ENCODE data around the gene NID1.
"Not testable (repeated sequence)": the region's sequence is repeated elsewhere in the genome, so short reads cannot be mapped to it uniquely, and the experiment has no call there.

NID1 gene

GRCh38 chr1:235995511-235995910, 69.4 kb downstream of the NID1 start:
- DNase-seq: no peak

- DNase-seq: no peak
Measured at GRCh38 chr1:235993652-235994051, 71.2 kb downstream of the NID1 start.

GRCh38 chr1:235992868-235993267, 72.0 kb downstream of the NID1 start:
- DNase-seq: no peak

GRCh38 chr1:235992346-235992745, 72.5 kb downstream of the NID1 start:
- DNase-seq: no peak

GRCh38 chr1:235990330-235990795, 74.5 kb downstream of the NID1 start:
- no peak for DNase-seq

GRCh38 chr1:235989105-235989504, 75.8 kb downstream of the NID1 start:
- no peak for DNase-seq

- no peak for DNase-seq
Measured at GRCh38 chr1:235986869-235987268, 78.0 kb downstream of the NID1 start.

- no peak for DNase-seq
Measured at GRCh38 chr1:235984041-235984825, 80.7 kb downstream of the NID1 start.

GRCh38 chr1:235980976-235981375, 83.9 kb downstream of the NID1 start:
- no peak for DNase-seq

GRCh38 chr1:235979716-235980333, 85.1 kb downstream of the NID1 start:
- DNase-seq: no peak

- DNase-seq: no peak
Measured at GRCh38 chr1:235979176-235979575, 85.7 kb downstream of the NID1 start.

- no peak for DNase-seq
Measured at GRCh38 chr1:235976490-235976889, 88.4 kb downstream of the NID1 start.

- DNase-seq: no peak
Measured at GRCh38 chr1:235974616-235975015, 90.3 kb downstream of the NID1 start.

GRCh38 chr1:235972691-235973090, 92.2 kb downstream of the NID1 start:
- DNase-seq: not testable (repeated sequence)

- no peak for DNase-seq
Measured at GRCh38 chr1:235972311-235972689, 92.6 kb downstream of the NID1 start.

- DNase-seq: peak; percentile 5 to 48
Measured at GRCh38 chr1:235971571-235972310, 93.1 kb downstream of the NID1 start.

- no peak for DNase-seq
Measured at GRCh38 chr1:235971020-235971419, 93.9 kb downstream of the NID1 start.

GRCh38 chr1:235968831-235969230, 96.1 kb downstream of the NID1 start:
- no peak for DNase-seq

GRCh38 chr1:235966134-235966533, 98.8 kb downstream of the NID1 start:
- DNase-seq: not testable (repeated sequence)

GRCh38 chr1:235960809-235961208, 104.1 kb downstream of the NID1 start:
- DNase-seq: no peak

GRCh38 chr1:235958021-235958420, 106.9 kb downstream of the NID1 start:
- DNase-seq: no peak

GRCh38 chr1:235955777-235956176, 109.1 kb downstream of the NID1 start:
- DNase-seq: no peak
